SHP77 treated with DMSO at 0.1 percent for 48 hours (cell line): Measurements from ENCODE around the gene WASF3.

ENCODE experiments used
- DNase-seq: peaks from one replicate; lab custom pipeline; 2025; lab: John Stamatoyannopoulos, UW

Gene WASF3

GRCh38 chr13:26544707-26545106, 12.8 kb upstream of the WASF3 start:
- no peak for DNase-seq

- no peak for DNase-seq
Measured at GRCh38 chr13:26548205-26548765, 9.2 kb upstream of the WASF3 start.

GRCh38 chr13:26549713-26550112, 7.8 kb upstream of the WASF3 start:
- no peak for DNase-seq

GRCh38 chr13:26551255-26551860, 6.1 kb upstream of the WASF3 start:
- no peak for DNase-seq

- DNase-seq: no peak
Measured at GRCh38 chr13:26555413-26555812, 2.1 kb upstream of the WASF3 start.

- no peak for DNase-seq
Measured at GRCh38 chr13:26557051-26557392, 461 bp upstream of the WASF3 start.

- DNase-seq: no peak
Measured at GRCh38 chr13:26558074-26558805, 757 bp downstream of the WASF3 start.

- DNase-seq: no peak
Measured at GRCh38 chr13:26558987-26559386, 1.5 kb downstream of the WASF3 start.

- no peak for DNase-seq
Measured at GRCh38 chr13:26560456-26560855, 3.0 kb downstream of the WASF3 start.

GRCh38 chr13:26561067-26561466, 3.6 kb downstream of the WASF3 start:
- DNase-seq: no peak

- DNase-seq: no peak
Measured at GRCh38 chr13:26561651-26562511, 4.4 kb downstream of the WASF3 start.

- no peak for DNase-seq
Measured at GRCh38 chr13:26562512-26562890, 5.0 kb downstream of the WASF3 start.

- DNase-seq: no peak
Measured at GRCh38 chr13:26563713-26564112, 6.2 kb downstream of the WASF3 start.

- DNase-seq: no peak
Measured at GRCh38 chr13:26568132-26568815, 10.8 kb downstream of the WASF3 start.

- DNase-seq: no peak
Measured at GRCh38 chr13:26571518-26571917, 14.0 kb downstream of the WASF3 start.

- no peak for DNase-seq
Measured at GRCh38 chr13:26575244-26575643, 17.8 kb downstream of the WASF3 start.

- DNase-seq: no peak
Measured at GRCh38 chr13:26579580-26579979, 22.1 kb downstream of the WASF3 start.

- DNase-seq: no peak
Measured at GRCh38 chr13:26583662-26584061, 26.2 kb downstream of the WASF3 start.

GRCh38 chr13:26584713-26585112, 27.2 kb downstream of the WASF3 start:
- no peak for DNase-seq

GRCh38 chr13:26585136-26585535, 27.7 kb downstream of the WASF3 start:
- no peak for DNase-seq

- DNase-seq: no peak
Measured at GRCh38 chr13:26587251-26587650, 29.8 kb downstream of the WASF3 start.

- no peak for DNase-seq
Measured at GRCh38 chr13:26589226-26589625, 31.7 kb downstream of the WASF3 start.
